Lower leg skin (tissue), 3 donors: Measurements from ENCODE around the gene MTHFD1L.

Source experiments
- CTCF ChIP-seq, 3 donors: fragments of 450-650 bp; IDR thresholded peaks; one replicate each; pipeline ENCODE4 v1.5.1; 2016; ENCODE audit warnings: antibody characterized with exemption in 3 of 3, mild to moderate bottlenecking in 3 of 3, moderate library complexity in 2 of 3
- POLR2A ChIP-seq, 2 donors: fragments of 450-650 bp; IDR thresholded peaks; one replicate each; pipeline ENCODE4 v1.6.1; 2016 to 2017; ENCODE audit warnings: antibody characterized with exemption in 2 of 2, mild to moderate bottlenecking in 1 of 2, moderate library complexity in 1 of 2

- TF ChIP-seq POLR2A (IDR thresholded peaks at IDR 0.05) (no peak), CTCF (IDR thresholded peaks at IDR 0.05) (no peak)
Observed at GRCh38 chr6:151004383-151005024, 139.0 kb downstream of the MTHFD1L start.
